Activated CD4-positive, alpha-beta T cell treated with anti-CD3 and anti-CD28 coated beads, Interleukin-2, amount 10 ng/mL, durations not matched to agents 24 days and 14 days (primary cell): ENCODE data around the gene RASEF. TPM values are rescaled to one million over a fixed set of nuclear protein-coding genes. Genes with fewer than 3 reads are reported as not detected.

Experiments
- DNase-seq: peaks from one replicate; pipeline ENCODE4 v3.0.0; 2022
- H3K27ac Mint-ChIP-seq: one replicate; pipeline ENCODE4 v1.8.0; 2022; ENCODE audit warnings: mild to moderate bottlenecking, mixed read lengths
- H3K27me3 Mint-ChIP-seq: one replicate; pipeline ENCODE4 v1.8.0; 2022; ENCODE audit warnings: mixed read lengths
- H3K36me3 Mint-ChIP-seq: one replicate; pipeline ENCODE4 v1.8.0; 2022; ENCODE audit warnings: low read depth, mild to moderate bottlenecking, mixed read lengths
- H3K4me1 Mint-ChIP-seq: one replicate; pipeline ENCODE4 v1.8.0; 2021; ENCODE audit warnings: mixed read lengths
- H3K4me3 Mint-ChIP-seq: one replicate; pipeline ENCODE4 v1.8.0; 2022; ENCODE audit warnings: mild to moderate bottlenecking, moderate library complexity, mixed read lengths
- H3K9me3 Mint-ChIP-seq: one replicate; pipeline ENCODE4 v1.8.0; 2021; ENCODE audit warnings: mixed read lengths
- intact Hi-C: fragments of 100-400 bp; cut with micrococcal nuclease; formaldehyde crosslinking; loops from one replicate; pipeline ENCODE4 v1.15.1; 2023
- total RNA-seq: library from RNA; stranded (reverse); gene quantifications from 2 replicates; pipeline ENCODE4 v1.2.3, GENCODE V29; 2022

RASEF gene
- total RNA-seq, 1 donor from 2014 or later, result not detected

GRCh38 chr9:83068414-83068813 lies 5.5 kb upstream of the RASEF start:
- intact Hi-C loops, result no loop called here
- H3K36me3 Mint-ChIP-seq, result no peaks in the 10 kb centered on the region
- H3K27me3 Mint-ChIP-seq, result peaks cover 13% of the 10 kb centered on the region
- no peak overlapping the region for H3K27ac Mint-ChIP-seq
- no peak overlapping the region for H3K4me3 Mint-ChIP-seq
- no peaks in the 10 kb centered on the region for H3K4me1 Mint-ChIP-seq
- H3K9me3 Mint-ChIP-seq, result no peaks in the 10 kb centered on the region
- no peak for DNase-seq

DNA sequence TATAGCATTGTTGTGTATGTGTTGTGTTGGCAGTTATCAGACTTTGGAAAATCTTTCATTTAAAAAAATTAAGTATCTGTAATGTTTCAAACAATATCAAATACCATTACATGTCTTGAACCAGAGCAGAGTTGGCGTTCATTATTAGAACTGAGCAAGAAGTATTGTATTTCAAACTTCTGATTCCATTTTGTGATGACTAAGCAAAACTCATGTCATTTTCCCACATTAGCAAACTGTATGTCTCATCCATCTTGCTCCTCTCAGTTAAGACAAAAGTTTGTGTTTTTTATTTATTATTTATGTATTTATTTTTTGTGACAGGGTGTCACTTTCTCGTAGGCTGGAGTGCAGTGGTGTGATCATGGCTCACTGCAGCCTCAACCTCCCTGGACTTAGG lies 4.6 kb upstream of the RASEF start:
- no peaks in the 10 kb centered on the region for H3K36me3 Mint-ChIP-seq

DNA sequence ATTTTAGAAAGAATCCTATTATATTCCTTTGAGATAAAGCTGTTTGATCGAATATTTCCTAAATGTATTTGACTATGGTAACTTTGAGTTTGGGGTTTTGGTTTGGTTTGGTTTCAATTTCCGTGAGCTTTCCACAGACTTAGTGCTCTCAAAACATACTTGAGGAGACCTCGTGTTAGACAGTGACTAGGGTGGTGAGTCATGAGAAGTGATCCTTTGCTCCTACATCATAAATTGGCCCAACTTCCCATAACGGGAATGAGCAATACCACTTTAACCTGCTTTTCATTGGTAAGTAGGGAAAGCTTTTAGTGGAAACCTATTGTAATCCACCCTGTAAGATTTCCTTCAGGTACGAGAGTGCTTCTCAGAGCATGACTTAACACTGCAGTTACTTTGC lies 3.8 kb upstream of the RASEF start:
- no peak for DNase-seq
- no peak overlapping the region for H3K4me3 Mint-ChIP-seq
- H3K27ac Mint-ChIP-seq, result no peak overlapping the region
- no peaks in the 10 kb centered on the region for H3K9me3 Mint-ChIP-seq
- intact Hi-C loops, result no loop called here
- peaks cover 20% of the 10 kb centered on the region for H3K27me3 Mint-ChIP-seq
- no peaks in the 10 kb centered on the region for H3K36me3 Mint-ChIP-seq
- H3K4me1 Mint-ChIP-seq, result no peaks in the 10 kb centered on the region

More for the DNA sequence above, 4.6 kb upstream of the RASEF start:
- no peak for DNase-seq
- no peaks in the 10 kb centered on the region for H3K9me3 Mint-ChIP-seq
- no peak overlapping the region for H3K27ac Mint-ChIP-seq
- H3K4me3 Mint-ChIP-seq, result no peak overlapping the region
- H3K4me1 Mint-ChIP-seq, result no peaks in the 10 kb centered on the region
- intact Hi-C loops, result no loop called here
- peaks cover 16% of the 10 kb centered on the region for H3K27me3 Mint-ChIP-seq

- H3K4me3 Mint-ChIP-seq, result no peak overlapping the region
- no peak for DNase-seq
- H3K27ac Mint-ChIP-seq, result no peak overlapping the region
- no peaks in the 10 kb centered on the region for H3K4me1 Mint-ChIP-seq
- H3K9me3 Mint-ChIP-seq, result no peaks in the 10 kb centered on the region
- peaks cover 34% of the 10 kb centered on the region for H3K27me3 Mint-ChIP-seq
- intact Hi-C loops, result no loop called here
- no peaks in the 10 kb centered on the region for H3K36me3 Mint-ChIP-seq
Measured at GRCh38 chr9:83065233-83065632, 2.3 kb upstream of the RASEF start.

- Mint-ChIP-seq H3K27ac (no peak overlapping the region), H3K4me1 (no peaks in the 10 kb centered on the region), H3K4me3 (no peak overlapping the region), H3K27me3 (peaks cover 34% of the 10 kb centered on the region), H3K36me3 (no peaks in the 10 kb centered on the region), H3K9me3 (no peaks in the 10 kb centered on the region)
- intact Hi-C loops, result no loop called here
- no peak for DNase-seq
Measured at GRCh38 chr9:83061990-83062650, 822 bp downstream of the RASEF start.

GRCh38 chr9:83061036-83061435 lies 1.9 kb downstream of the RASEF start:
- Mint-ChIP-seq H3K9me3 (no peaks in the 10 kb centered on the region), H3K36me3 (no peaks in the 10 kb centered on the region), H3K27me3 (peaks cover 34% of the 10 kb centered on the region), H3K4me3 (no peak overlapping the region), H3K27ac (no peak overlapping the region), H3K4me1 (no peaks in the 10 kb centered on the region)
- no peak for DNase-seq
- intact Hi-C loops, result no loop called here

- intact Hi-C loops, result no loop called here
- H3K27me3 Mint-ChIP-seq, result peaks cover 34% of the 10 kb centered on the region
Measured at GRCh38 chr9:83060556-83060955, 2.4 kb downstream of the RASEF start.

DNA sequence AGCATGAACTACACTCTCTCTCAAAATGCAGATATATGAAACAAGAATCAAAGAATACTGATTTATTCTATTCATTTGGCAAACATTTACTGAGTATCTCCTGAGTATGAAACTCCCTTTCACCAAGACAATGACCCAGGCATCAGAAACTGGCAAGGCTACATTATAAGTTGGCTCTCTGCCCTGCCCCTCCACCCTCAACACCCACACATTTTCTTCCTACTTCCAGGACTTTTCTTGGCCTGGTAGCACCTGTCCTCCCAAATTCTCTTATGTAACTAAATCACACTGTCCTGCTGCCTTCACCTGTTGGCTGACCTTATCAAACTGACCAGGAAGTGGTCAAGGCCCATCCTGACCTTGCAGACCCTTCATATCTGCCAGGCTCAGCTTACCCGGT lies 3.5 kb downstream of the RASEF start:
- H3K9me3 Mint-ChIP-seq, result no peaks in the 10 kb centered on the region
- H3K36me3 Mint-ChIP-seq, result no peaks in the 10 kb centered on the region
- no peak overlapping the region for H3K27ac Mint-ChIP-seq
- DNase-seq, result no peak
- H3K4me3 Mint-ChIP-seq, result no peak overlapping the region
- no peaks in the 10 kb centered on the region for H3K4me1 Mint-ChIP-seq
- peaks cover 29% of the 10 kb centered on the region for H3K27me3 Mint-ChIP-seq
- intact Hi-C loops, result no loop called here

More at GRCh38 chr9:83060556-83060955, 2.4 kb downstream of the RASEF start:
- Mint-ChIP-seq H3K4me1 (no peaks in the 10 kb centered on the region), H3K27ac (no peak overlapping the region), H3K4me3 (no peak overlapping the region), H3K9me3 (no peaks in the 10 kb centered on the region), H3K36me3 (no peaks in the 10 kb centered on the region)
- DNase-seq, result no peak

DNA sequence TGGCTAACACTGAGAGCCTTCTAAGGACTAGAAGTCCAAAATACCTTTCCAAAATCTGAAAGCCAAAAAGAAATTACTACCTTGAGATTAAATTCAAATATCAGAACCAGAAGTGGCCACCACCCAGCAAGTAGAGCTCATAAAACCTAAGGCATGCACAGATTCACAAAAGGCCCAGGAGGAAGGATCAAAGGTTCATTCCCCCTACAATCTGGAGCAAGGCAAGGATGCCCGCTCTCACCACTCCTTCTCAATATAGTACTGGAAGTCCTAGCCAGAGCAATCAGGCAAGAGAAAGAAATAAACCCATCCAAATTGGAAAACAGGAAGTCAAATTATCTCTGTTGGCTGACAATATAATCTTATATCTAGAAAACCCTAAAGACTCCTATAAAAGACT lies 6.0 kb downstream of the RASEF start:
- Mint-ChIP-seq H3K27me3 (peaks cover 15% of the 10 kb centered on the region), H3K4me3 (no peak overlapping the region), H3K9me3 (no peaks in the 10 kb centered on the region), H3K36me3 (no peaks in the 10 kb centered on the region), H3K27ac (no peak overlapping the region), H3K4me1 (no peaks in the 10 kb centered on the region)
- no peak for DNase-seq
- intact Hi-C loops, result no loop called here

GRCh38 chr9:83056174-83056573 lies 6.8 kb downstream of the RASEF start:
- no peaks in the 10 kb centered on the region for H3K36me3 Mint-ChIP-seq
- no peak for DNase-seq
- intact Hi-C loops, result no loop called here
- peaks cover 8% of the 10 kb centered on the region for H3K27me3 Mint-ChIP-seq
- H3K27ac Mint-ChIP-seq, result no peak overlapping the region
- no peaks in the 10 kb centered on the region for H3K9me3 Mint-ChIP-seq
- H3K4me3 Mint-ChIP-seq, result no peak overlapping the region
- H3K4me1 Mint-ChIP-seq, result no peaks in the 10 kb centered on the region

GRCh38 chr9:83047839-83048775 lies 14.8 kb downstream of the RASEF start:
- Mint-ChIP-seq H3K4me3 (no peak overlapping the region), H3K9me3 (no peaks in the 10 kb centered on the region), H3K27me3 (no peaks in the 10 kb centered on the region), H3K4me1 (no peaks in the 10 kb centered on the region), H3K36me3 (no peaks in the 10 kb centered on the region), H3K27ac (no peak overlapping the region)
- no peak for DNase-seq
- intact Hi-C loops, result no loop called here

DNA sequence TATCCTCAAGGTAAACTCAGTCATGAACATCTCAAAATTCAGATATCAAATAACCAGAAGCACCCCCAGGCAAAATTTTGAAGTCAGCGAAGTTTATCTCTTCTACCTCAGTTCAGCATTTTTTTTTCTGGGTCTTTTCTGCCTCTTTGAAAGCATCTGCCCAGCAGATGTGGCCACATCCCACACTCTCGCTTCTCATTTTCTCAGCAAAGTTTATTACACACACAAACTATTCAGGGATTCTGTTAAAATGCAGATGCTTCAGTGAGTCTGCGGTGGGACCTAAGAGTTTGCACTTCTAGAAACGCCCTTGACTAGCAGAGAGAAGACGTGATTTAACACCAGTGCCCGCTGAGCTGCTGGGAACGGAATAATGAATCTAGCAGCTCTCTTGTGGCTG lies 19.3 kb downstream of the RASEF start:
- H3K27ac Mint-ChIP-seq, result no peak overlapping the region
- H3K4me1 Mint-ChIP-seq, result no peaks in the 10 kb centered on the region
- no peaks in the 10 kb centered on the region for H3K9me3 Mint-ChIP-seq
- DNase-seq, result no peak
- H3K4me3 Mint-ChIP-seq, result no peak overlapping the region
- H3K36me3 Mint-ChIP-seq, result no peaks in the 10 kb centered on the region
- H3K27me3 Mint-ChIP-seq, result no peaks in the 10 kb centered on the region
- intact Hi-C loops, result no loop called here

GRCh38 chr9:83041771-83042170 lies 21.2 kb downstream of the RASEF start:
- Mint-ChIP-seq H3K27me3 (no peaks in the 10 kb centered on the region), H3K9me3 (no peaks in the 10 kb centered on the region), H3K4me3 (no peak overlapping the region)

GRCh38 chr9:83039303-83039702 lies 23.6 kb downstream of the RASEF start:
- no peaks in the 10 kb centered on the region for H3K36me3 Mint-ChIP-seq
- intact Hi-C loops, result no loop called here
- no peak overlapping the region for H3K4me3 Mint-ChIP-seq
- H3K9me3 Mint-ChIP-seq, result no peaks in the 10 kb centered on the region
- H3K27ac Mint-ChIP-seq, result no peak overlapping the region
- H3K27me3 Mint-ChIP-seq, result no peaks in the 10 kb centered on the region
- no peaks in the 10 kb centered on the region for H3K4me1 Mint-ChIP-seq
- no peak for DNase-seq

More at GRCh38 chr9:83041771-83042170, 21.2 kb downstream of the RASEF start:
- no peaks in the 10 kb centered on the region for H3K4me1 Mint-ChIP-seq
- DNase-seq, result no peak
- intact Hi-C loops, result no loop called here
- no peak overlapping the region for H3K27ac Mint-ChIP-seq
- no peaks in the 10 kb centered on the region for H3K36me3 Mint-ChIP-seq
